Panc1 (cell line): ENCODE results near the gene AKAP6. TPM values are rescaled to one million over a fixed set of nuclear protein-coding genes. Genes with fewer than 3 reads are reported as not detected.

ENCODE experiments used
- ATAC-seq: fragments of 200-7000 bp; cut with Tn5 transposase; 2 replicates; pipeline ENCODE4 v1.9.1; 2020; ENCODE audit warnings: mild to moderate bottlenecking, moderate library complexity
- BruUV-seq: library from RNA; stranded (reverse); fragments of 400-500 nt; replicated peaks from 2 replicates; lab custom pipeline; 2021; lab: Mats Ljungman, UMichigan
- CTCF ChIA-PET: fragments of 300-600 bp; sonication (Branson Sonifier 250); formaldehyde crosslinking; loops from one replicate; lab custom pipeline; 2022; ENCODE audit warnings: antibody characterized with exemption; lab: Charles Lee
- POLR2A ChIA-PET: fragments of 300-600 bp; sonication (Branson Sonifier 250); formaldehyde crosslinking; loops from one replicate; lab custom pipeline; 2022; ENCODE audit warnings: antibody characterized with exemption; lab: Charles Lee
- DNase-seq: peaks from one replicate; pipeline ENCODE4 v3.0.0-alpha.2; 2010; ENCODE audit warnings: low read depth, low spot score
- H3K27ac ChIP-seq: 2 replicates; pipeline ENCODE4 v1.5.1; 2011; ENCODE audit warnings: mild to moderate bottlenecking, low read length, inconsistent platforms
- H3K27me3 ChIP-seq: fragments of 200-500 bp; sonication (Bioruptor generic); 2 replicates; pipeline ENCODE4 v1.6.0; 2014; ENCODE audit warnings: low read length, inconsistent platforms; ENCODE audit not compliant: control insufficient read depth, insufficient read depth
- H3K36me3 ChIP-seq: fragments of 200-500 bp; sonication (Bioruptor generic); 2 replicates; pipeline ENCODE4 v1.5.1; 2014; ENCODE audit warnings: inconsistent platforms, mild to moderate bottlenecking, low read length, moderate library complexity; ENCODE audit not compliant: control insufficient read depth, insufficient read depth
- H3K4me1 ChIP-seq: 2 replicates; pipeline ENCODE4 v1.5.1; 2011; ENCODE audit warnings: inconsistent platforms, mild to moderate bottlenecking, low read length, moderate library complexity; ENCODE audit not compliant: control insufficient read depth, insufficient read depth
- H3K4me3 ChIP-seq, 2 experiments: 2 replicates each; pipeline ENCODE4 v1.5.1; 2011 to 2012; ENCODE audit warnings: low read depth in 2 of 2, low read length in 2 of 2, mild to moderate bottlenecking in 2 of 2, inconsistent platforms in 1 of 2, moderate library complexity in 1 of 2
- H3K9me3 ChIP-seq: fragments of 200-500 bp; sonication (Bioruptor generic); 2 replicates; pipeline ENCODE4 v1.5.1; 2014; ENCODE audit warnings: low read depth, mild to moderate bottlenecking, inconsistent platforms, low read length, moderate library complexity; ENCODE audit not compliant: control insufficient read depth, insufficient read depth
- CTCF ChIP-seq: fragments of 450-650 bp; IDR thresholded peaks from 2 replicates; pipeline ENCODE4 v1.5.1; 2017; ENCODE audit warnings: mild to moderate bottlenecking
- POLR2AphosphoS5 ChIP-seq: IDR thresholded peaks from 2 replicates; pipeline ENCODE4 v1.6.1; 2012; ENCODE audit warnings: mild to moderate bottlenecking, low read depth, low read length, moderate library complexity
- REST ChIP-seq, 2 experiments: IDR thresholded peaks; 2 replicates each; pipeline ENCODE4 v1.6.1; 2011 to 2012; ENCODE audit warnings: low read depth in 2 of 2, control low read depth in 1 of 2, low read length in 1 of 2, mild to moderate bottlenecking in 1 of 2, moderate library complexity in 1 of 2; ENCODE audit not compliant: insufficient read depth in 1 of 2
- SIN3A ChIP-seq: IDR thresholded peaks from 2 replicates; pipeline ENCODE4 v1.6.1; 2012; ENCODE audit warnings: low read depth, mild to moderate bottlenecking, low read length, moderate library complexity, borderline replicate concordance; ENCODE audit not compliant: insufficient read depth
- TCF7L2 ChIP-seq: IDR thresholded peaks from 2 replicates; pipeline ENCODE4 v1.6.1; 2011; ENCODE audit warnings: mild to moderate bottlenecking, low read depth, low read length, inconsistent platforms
- in situ Hi-C: cut with HindIII; loops from 2 replicates; pipeline ENCODE4 v1.10.0; 2016; ENCODE audit warnings: low sequenced_read_pairs, low pct_unique_long_range_greater_than_20kb
- intact Hi-C: fragments of 100-400 bp; cut with micrococcal nuclease; formaldehyde crosslinking; loops from one replicate; pipeline ENCODE4 v1.10.0; 2022; ENCODE audit not compliant: unreplicated experiment
- total RNA-seq: library from RNA; stranded (reverse); gene quantifications from one replicate; pipeline ENCODE4 v1.2.1, GENCODE V29; 2021; ENCODE audit not compliant: unreplicated experiment

The AKAP6 gene
- total RNA-seq, 1 experiment from 2014 or later: 0.82 TPM

- no peaks in the 10 kb centered on the region for H3K4me1 ChIP-seq
- no peak overlapping the region for H3K27ac ChIP-seq
- H3K4me3 ChIP-seq: no peak overlapping the region
- ChIA-PET CTCF (no interaction called here), POLR2A (no interaction called here)
- ATAC-seq: no peak
- intact Hi-C loops: no loop called here
- in situ Hi-C loops: no loop called here
- no peak for DNase-seq
- no peak for TF ChIP-seq CTCF
- TF ChIP-seq REST (IDR thresholded peaks at IDR 0.05; ENCODE audit: insufficient read depth in 1 of 2, low read depth in 2 of 2, low read length in 1 of 2): no peak
- no peak for TF ChIP-seq SIN3A
- no peak for TF ChIP-seq POLR2AphosphoS5
- TF ChIP-seq TCF7L2: no peak
- no peaks in the 10 kb centered on the region for H3K36me3 ChIP-seq
- BruUV-seq: no TSS peak
- H3K27me3 ChIP-seq: no peaks in the 10 kb centered on the region
- H3K9me3 ChIP-seq: no peaks in the 10 kb centered on the region
Measured at GRCh38 chr14:32824195-32824594, 495.1 kb downstream of the AKAP6 start.

DNA sequence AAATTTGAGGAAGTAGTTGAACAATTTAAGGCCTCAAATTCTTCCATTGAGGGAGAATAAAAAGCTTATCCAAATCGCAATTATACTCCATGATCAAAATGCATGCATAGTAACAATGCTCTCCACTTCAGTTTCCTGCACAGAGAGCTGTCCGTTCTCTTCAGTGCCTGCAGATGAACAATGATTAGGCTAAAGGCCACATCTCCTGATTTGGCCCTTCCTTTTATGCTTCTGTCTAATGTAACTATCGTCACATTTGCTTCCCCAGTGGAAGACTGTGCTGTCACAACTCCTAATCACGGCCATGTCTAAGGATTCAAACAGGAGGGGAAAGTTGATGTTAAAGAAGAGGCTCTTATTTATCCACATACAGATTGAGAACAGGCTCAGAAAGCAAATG is 496.0 kb downstream of the AKAP6 start:
- Histone ChIP-seq H3K9me3 (no peaks in the 10 kb centered on the region), H3K4me3 (no peak overlapping the region), H3K27me3 (no peaks in the 10 kb centered on the region), H3K27ac (no peak overlapping the region), H3K4me1 (no peaks in the 10 kb centered on the region), H3K36me3 (no peaks in the 10 kb centered on the region)
- POLR2A ChIA-PET: no interaction called here
- ATAC-seq: no peak
- intact Hi-C loops (no loop called here), in situ Hi-C loops (no loop called here)
- CTCF ChIA-PET: no interaction called here
- DNase-seq: no peak
- TF ChIP-seq TCF7L2: no peak
- no peak for TF ChIP-seq SIN3A
- no peak for TF ChIP-seq POLR2AphosphoS5
- TF ChIP-seq REST (IDR thresholded peaks at IDR 0.05; ENCODE audit: insufficient read depth in 1 of 2, low read depth in 2 of 2, low read length in 1 of 2): no peak
- TF ChIP-seq CTCF: no peak
- BruUV-seq: no TSS peak
